ENCODE measurements around the gene E2F3. TPM values are rescaled to one million over a fixed set of nuclear protein-coding genes. Genes with fewer than 3 reads are reported as not detected.

Gene E2F3
- 6.5 and 8.1 TPM in 2 replicates for total RNA-seq (2014; rRNA removed; shearing (Covaris generic))

DNA sequence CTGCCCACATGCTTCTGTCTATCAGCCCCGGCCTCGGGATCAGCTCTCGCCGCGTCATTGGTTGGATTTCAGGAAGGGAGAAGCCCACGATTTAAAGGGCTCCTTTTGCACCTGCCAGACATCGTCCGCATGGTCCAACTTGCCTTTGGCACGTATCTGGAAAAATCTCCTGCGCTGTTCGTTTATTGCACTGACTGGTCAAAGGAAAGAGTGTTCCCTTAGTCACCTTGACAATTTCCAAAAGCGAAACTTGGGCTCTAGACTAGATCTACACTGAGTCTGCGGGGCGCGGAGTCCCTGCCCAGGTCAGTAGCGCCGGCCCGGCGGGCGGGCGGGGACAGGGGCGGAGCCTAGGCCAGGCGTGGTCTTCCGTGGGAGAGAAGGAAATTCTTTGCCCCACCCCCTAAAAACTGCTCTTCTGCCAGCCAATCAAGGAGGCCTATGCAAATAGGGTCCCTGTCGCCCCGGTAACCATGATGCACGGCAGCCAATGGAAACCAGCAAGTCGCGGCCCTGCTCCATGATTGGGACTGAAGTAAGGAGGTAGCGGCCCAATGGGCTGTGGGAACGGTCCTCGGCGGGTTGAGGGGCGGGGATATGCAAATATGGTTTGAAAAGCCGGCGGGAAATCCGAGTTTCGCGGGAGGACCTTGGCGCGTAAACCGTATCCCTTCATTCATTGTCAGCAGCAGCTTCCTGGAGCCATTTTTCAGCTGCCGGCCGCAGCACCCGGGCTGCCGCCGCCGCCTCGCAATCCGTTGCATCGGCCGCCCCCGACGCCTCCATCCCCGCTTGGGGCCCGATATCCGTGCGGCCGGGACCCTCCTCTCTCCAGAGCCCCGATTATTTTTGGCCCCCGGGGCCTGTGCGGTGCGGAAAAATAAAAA, at the start of gene E2F3:
Gene E2F3 (plus strand): TSS at position 675 of the 887 bp plus-strand sequence. CDS start 354 bp downstream, outside the sequence.
- DNase-seq (ENCODE audit: low spot score) = peak; percentile 99

DNA sequence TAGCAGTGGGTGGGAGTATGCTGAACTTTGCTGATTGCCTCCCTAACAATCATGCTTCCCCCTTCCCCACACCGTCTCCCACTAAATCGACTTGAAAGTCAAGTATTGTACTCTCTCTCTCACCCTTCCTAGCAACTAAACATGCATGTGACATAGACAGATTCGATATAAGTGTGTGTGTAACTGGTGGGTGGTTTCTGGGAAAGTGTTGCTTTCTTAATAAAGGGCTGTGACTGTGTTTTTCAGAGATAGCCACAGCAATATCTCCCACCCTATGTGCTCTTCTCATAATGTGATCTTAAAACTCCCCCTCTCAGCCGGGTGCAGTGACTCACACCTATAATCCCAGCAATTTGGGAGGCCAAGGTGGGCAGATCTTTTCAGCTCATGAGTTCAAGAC, 49.3 kb upstream of the E2F3 start:
- no peak for DNase-seq (ENCODE audit: low spot score)

DNA sequence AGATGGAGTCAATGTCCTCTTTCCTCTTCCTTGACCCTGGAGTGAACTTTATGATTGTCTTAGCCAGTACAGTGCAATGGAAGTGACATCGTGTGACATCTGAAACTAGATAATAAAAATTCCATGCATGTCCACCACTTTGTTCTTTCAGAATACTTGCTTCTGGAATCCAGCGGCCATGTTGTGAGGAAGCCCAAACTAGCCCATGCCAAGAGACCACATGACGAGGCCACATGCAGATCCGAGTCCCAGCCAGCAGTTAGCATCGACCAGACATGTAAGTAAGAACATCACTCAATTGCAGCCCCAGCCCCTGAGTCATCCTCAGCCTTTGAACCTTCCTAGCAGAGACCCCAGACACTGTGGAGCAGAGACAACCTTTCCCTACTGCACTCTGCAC, 48.5 kb upstream of the E2F3 start:
- no peak for DNase-seq (ENCODE audit: low spot score)

DNA sequence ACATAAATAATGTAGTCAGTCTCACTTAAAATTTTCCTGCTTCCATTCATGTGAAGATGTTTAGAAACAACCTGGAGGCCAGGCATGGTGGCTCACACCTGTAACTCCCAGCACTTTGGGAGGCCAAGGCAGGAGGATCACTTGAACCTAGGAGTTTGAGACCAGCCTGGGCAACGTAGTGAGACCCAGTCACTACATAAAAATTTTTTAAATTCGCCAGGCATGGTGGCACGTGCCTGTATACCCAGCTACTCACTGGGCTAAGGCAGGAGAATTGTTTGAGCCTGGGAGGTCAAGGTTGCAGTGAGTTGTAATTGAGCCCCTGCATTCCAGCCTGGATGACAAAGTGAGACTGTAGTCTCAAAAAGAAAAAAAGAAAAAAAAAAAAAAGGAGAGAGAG, 47.3 kb upstream of the E2F3 start:
- DNase-seq (ENCODE audit: low spot score) = no peak

DNA sequence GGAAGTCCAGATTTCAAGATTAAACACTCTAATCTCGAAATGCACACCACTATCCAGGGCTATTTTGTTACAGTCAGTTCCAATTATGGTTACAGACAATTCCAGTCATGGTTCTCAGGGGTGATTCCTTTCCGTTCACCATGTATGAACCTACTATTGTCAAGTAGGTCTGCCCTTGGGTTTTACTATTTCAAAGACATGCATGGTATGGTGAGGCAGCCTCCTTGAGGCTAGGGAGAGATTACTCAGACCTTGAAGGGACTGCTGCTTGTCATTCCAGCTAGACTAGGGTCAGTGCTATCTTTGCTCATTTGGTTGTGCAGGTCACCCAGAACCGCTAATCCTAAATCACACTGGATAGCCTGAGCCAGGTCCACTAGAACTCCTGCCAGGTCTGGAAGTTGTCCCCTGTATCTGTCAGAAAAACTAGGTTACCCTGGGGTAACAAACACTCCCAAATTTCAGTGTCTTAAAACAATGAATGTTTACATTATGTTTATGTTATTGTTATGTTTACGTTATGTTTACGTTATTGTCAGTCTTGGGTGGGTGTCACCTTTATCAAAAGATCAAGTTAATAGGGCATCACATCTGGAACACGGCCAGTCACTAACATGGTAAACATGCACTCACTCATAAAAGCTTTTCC, 41.1 kb upstream of the E2F3 start:
- no peak for DNase-seq (ENCODE audit: low spot score)

DNA sequence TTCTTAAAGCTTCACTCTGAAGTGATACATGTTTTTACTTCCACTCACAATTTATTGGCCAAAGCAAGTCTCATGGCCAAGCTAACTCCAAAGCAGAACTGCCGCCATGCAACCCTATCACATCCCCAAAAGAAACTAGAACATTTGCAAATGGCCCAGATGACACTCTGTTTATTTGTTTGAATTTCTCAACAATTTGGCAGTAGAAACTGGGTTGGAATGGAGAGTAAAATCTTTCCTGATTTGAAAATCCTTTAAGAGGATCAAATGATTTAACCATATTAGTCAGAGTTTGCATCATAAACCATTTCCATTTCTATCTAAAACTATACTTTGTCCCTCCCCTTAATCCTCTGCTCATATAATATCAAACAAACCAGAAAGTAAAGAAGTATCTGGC, 39.1 kb upstream of the E2F3 start:
- no peak for DNase-seq (ENCODE audit: low spot score)

DNA sequence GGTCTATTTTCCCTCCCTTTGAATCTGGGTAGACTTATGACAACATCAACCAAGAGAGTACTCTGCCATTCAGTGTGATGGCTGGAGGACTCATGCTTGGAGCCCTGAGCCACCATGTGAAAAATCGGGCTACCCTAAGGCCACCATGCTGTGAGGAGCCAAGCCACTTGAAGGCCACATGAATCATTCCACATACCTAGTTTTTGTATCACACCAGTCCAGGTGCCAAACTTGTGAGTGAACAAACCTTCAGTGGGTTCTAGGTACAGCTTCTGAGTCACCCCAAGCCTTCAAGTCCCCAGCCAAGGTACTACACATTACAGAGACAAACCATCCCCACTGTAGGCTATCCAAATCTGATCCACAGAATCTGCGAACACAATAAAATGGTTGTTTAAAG, 37.4 kb upstream of the E2F3 start:
- DNase-seq (ENCODE audit: low spot score) = no peak

DNA sequence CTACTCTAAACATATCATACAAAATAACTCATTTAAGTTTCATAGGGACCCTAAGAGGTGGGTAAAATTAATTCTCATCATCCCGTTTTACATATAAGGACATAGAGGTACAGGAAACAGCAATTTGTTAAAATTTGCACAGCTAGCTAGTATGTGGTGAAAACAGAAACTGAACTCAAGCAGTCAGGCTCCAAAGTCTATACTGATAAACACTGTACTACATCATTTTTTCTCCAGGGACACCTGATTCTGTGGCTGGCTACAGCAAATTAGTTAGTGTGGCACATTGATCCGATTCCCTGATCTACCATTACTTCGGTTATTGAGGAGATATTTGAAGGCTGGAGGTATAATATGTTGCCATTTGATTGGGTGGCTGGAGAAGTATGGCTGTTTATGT, 36.2 kb upstream of the E2F3 start:
- DNase-seq (ENCODE audit: low spot score) = no peak

DNA sequence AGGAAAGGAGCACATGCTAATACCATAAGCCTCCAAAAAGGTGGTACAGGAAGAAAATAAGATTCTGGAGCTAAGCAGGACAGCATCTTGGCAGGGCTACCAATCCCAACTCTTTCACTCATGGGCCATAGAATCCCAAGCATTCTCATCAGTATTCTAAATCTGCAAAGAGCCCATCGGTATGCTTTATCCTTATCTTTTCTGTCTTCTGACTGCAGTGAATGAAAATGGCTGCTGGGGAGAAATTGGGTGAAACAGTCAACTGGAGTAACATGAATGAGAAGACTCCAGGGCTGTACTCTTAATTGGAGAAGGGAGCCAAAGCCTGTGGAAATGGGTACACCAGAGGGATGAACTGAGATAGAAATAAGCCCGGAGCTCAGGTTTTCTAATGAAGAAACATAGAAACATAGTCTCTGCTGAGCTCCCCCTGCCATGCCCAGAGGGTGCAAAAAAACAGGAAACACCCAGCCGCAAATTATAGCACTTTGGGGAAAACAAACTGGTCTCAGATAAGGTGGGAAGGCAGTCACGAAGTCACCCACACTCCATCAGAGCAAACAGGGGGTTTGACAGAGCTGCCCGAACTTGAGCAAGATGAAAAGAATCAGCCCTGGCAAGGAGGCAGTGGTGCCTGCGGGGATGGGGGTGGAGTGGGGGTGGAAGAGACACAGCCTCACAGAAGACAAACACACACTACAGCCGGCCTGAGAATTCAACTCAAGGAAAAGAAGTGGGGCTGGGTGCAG, 35.4 kb upstream of the E2F3 start:
- no peak for DNase-seq (ENCODE audit: low spot score)

DNA sequence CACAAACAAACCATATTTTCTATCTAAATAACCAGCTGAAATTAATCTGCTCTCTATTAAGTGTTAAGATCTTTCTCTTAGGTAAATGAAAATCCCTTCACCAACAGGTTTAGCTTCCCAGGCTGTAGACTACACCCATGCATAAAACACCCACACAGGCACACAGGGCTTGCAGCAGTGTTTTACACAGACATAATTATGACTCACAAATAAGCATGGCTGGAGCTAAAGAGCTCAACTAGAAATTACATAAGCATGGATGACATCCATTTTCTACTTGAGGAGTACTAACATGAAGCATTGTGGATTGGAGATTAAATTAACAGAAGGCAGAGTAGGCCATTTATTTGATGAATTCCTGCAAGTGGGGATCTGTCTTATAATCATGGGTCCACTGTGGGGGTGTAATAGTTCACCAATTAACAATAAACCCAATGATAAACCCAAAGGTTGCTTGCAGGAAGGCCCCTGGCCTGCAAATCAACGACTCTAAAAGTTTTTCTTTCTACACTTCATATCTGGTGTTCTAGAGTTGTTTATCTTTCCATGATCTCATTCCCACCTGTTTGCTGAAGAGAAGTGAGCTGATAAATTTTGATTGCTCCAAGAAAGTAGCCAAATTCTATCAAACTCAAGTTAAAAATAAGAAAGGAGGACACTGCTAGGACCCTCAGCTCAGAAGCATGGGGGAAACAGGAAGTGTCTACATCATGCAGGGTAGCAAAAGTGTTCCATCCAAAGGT, 33.8 kb upstream of the E2F3 start:
- DNase-seq (ENCODE audit: low spot score) = no peak

DNA sequence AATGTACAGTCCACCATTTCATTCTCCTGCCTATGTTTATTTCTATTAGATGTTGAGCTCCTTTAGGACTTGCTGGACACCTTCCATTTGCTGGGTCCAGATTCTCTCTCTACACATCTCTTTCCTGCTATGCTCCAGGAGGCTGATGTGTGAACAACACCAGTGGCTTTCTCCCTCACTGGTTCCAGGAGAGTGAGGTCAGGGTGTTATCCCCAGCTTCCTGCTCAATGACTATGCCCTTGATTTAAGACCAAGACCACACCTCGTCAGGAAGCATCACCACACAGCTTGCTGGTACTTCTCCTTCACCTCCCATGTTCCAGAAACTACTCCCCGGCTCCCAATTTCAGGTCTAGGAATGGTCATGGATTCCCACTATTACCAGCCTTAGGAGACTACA, 31.3 kb upstream of the E2F3 start:
- DNase-seq (ENCODE audit: low spot score) = no peak

DNA sequence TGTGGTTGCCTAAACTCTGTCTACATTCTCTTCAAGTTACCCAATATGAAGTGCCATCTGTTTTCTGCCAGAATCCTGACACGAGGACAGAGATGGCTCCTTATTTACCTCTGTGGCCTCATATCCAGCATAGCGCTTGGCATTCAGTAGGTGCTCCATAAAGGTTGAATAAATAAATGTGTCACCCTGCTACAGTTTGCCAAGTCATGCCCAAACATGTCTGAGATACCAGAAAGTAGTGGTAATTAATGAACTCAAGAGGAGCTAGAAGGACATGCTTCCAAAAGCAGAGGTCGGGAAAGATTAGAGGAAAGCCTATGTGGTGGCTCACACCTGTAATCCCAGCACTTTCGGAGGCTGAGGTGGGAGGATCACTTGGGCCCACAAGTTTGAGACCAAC, 30.9 kb upstream of the E2F3 start:
- DNase-seq (ENCODE audit: low spot score) = no peak

DNA sequence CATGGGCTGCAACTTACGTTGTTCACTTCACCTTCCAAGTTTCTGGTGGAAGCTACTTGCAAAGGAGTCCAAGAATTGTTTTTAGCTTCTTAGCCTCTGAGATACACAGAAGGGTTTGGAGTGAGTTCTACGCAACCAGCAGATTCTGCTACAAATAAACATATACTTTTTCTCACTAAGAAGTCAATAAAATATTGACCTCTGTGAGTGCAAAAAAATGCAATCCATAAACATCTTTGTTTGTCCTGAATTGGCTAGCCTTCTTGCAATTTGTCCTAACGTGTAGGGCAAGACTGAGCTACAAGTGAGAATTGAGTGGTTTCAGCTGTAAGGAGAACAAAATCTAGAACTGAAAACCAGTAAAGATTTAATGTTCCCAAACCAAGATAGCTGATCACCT, 26.2 kb upstream of the E2F3 start:
- DNase-seq (ENCODE audit: low spot score) = no peak

DNA sequence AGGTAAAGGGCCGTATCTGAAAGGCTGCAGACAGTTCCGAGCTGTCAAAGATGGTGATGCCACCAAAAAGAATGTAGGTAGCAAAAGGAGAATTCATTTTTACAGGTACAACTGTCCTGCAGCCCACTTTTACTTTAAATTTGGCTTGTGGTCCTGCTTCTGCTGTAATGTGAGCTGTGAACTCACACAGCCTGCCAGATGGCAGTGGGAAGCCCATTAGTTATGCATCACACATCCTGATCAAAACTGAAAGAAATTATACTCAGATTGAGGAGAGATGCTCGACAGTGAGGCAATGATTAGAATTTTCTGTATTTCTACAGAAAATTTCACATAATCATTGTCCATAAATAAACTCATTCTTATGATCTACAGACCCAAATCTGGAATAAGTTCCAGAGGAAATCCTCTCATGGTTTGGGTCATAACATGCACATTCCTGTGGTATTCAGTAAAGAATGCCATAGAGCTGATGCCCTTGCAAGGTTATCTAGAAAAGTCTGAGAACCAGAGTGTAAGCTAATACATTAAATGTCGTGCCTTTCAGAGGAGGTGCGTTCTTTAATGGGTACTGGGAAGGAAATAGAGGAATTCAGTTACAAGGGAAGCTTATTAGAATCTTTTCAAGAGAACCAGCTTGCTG, 23.9 kb upstream of the E2F3 start:
- DNase-seq (ENCODE audit: low spot score) = peak; percentile 62

DNA sequence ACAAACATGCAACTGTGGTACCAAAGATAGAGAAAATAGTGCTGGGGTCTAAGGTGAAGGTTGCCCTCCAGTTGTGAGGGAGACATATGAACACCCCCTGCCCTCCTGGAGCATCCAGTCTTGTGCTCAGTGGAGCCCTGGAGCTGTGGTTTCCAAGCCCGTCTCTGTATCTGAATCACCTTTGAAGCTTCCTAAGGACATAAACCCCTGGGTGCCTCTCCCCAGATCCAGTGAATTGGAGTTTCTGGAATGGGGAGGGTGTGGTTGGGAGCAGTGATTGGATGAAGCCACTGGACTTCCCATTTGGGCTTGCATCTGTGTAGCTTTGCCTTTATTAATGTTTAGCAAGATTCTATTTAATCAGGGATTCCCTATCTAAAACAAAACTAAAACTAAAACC, 22.4 kb upstream of the E2F3 start:
- no peak for DNase-seq (ENCODE audit: low spot score)

DNA sequence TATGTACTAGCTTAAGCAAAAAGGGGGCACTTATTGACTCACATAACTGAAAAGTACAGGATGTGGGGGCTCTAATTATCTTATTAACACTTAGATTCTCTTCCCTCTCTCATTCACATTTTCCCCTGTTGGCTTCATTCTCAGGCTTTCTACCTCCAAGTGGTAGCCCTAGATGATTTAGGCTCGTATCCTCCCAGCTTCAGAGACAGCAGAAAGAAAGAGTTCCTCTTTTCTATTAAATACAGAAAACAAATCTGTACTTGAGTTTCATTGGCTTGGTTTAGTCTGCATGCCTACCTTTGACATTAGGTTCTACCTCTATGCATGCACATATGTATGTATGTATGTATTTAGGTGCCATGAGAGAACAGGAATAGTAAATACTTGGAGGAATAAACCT, 15.5 kb upstream of the E2F3 start:
- DNase-seq (ENCODE audit: low spot score) = no peak

DNA sequence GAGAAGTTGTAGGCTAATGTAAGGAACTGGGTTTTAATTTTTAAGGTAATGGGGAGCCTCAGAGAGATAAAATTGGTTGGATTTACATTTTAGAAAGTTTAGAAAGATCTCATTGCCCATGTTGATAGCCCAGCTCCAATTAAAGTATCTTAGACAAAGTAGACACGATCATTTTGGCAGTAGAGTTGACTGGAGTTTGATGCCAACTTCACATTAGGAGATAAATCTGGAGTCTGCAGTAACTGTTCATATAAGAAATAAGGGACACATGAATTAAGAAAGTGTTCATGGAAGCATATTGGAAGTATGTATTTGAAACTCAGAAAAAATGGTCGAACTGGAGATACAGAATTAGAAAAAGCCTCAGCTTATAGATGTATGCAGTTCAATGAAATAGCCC, 12.6 kb upstream of the E2F3 start:
- no peak for DNase-seq (ENCODE audit: low spot score)

DNA sequence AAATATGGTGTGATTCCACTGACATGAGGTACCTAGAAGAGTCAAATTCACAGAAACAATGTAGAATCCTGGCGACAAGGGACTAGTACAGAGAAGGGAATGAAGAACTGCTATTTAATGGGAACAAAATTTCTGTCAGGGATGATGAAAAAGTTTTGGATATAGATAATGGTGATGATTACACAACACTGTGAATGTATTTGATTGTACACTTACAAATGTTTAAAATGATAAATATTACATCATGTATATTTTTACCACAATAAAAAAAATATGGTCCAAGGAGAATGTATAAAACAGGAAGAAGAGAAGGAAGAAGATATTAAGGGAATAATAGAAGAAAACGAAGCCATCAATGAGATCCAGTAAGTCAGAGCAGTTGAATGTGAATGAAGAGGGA, 8.4 kb upstream of the E2F3 start:
- no peak for DNase-seq (ENCODE audit: low spot score)

DNA sequence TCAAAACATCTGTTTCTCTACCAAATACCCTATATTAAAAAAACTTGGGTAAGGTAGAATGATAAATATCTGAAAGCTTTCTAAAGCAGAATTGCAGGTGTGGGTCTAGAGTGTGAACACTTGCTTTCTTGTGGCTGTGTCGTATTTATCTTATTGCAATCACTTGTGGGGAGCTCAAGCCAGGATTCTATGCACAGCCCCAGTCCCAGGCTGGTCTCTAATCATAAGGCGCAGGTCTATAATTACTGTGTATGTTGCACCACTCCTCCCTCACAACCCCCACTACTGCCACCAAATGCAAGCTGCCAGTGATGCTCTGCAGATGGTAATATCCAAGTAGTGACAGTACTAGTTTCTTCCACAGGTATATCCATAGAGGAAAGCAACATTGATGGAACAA, 2.2 kb upstream of the E2F3 start:
- no peak for DNase-seq (ENCODE audit: low spot score)

DNA sequence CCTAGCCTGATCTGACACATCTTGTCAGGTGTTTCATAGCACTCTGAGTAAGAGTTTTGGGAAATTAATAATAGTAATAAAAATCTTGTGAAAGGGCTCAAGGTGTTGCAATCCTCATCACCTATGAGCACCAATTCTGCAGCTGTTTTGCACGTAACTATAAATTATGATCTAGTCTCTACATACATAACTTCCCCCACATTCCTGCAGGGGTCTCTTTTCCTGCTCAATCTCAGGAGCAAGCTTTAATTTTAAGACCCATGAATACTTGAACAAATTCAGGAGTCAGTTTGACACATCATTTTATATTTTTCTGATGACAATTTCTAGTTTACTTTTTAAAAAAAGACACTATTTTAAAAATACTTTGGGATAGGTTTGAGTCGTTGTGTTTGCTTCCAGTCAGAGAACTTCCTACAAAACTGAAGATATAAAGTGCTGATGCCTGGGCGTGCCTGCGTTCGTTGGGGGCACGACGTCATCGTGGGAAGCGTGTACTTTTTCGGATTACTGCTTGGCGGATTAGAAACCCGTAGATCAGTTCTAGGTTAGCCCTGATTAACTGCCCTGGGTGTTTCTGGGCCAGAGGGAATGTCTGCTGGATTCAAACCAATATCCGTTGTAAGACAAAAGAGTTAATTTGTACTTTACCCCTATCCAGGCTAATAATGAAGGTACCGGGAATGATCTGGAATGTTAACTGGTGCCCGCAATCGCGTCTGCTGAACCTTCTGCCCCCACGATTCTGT, 1.0 kb upstream of the E2F3 start:
- peak; percentile 19 for DNase-seq (ENCODE audit: low spot score)

DNA sequence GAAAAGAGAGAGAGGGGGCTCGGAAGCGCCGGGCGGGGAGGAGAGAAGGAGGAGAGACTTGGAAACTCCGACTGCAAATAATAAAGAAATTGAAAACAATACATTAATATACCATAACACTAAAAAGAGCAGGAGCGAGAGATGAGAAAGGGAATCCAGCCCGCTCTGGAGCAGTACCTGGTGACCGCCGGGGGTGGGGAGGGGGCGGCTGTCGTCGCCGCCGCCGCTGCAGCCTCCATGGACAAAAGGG, 338 bp downstream of the E2F3 start:
- DNase-seq (ENCODE audit: low spot score) = peak; percentile 4
